ENCODE measurements around the gene ATP6V0C.

- TF ChIP-seq, protein P1, sequence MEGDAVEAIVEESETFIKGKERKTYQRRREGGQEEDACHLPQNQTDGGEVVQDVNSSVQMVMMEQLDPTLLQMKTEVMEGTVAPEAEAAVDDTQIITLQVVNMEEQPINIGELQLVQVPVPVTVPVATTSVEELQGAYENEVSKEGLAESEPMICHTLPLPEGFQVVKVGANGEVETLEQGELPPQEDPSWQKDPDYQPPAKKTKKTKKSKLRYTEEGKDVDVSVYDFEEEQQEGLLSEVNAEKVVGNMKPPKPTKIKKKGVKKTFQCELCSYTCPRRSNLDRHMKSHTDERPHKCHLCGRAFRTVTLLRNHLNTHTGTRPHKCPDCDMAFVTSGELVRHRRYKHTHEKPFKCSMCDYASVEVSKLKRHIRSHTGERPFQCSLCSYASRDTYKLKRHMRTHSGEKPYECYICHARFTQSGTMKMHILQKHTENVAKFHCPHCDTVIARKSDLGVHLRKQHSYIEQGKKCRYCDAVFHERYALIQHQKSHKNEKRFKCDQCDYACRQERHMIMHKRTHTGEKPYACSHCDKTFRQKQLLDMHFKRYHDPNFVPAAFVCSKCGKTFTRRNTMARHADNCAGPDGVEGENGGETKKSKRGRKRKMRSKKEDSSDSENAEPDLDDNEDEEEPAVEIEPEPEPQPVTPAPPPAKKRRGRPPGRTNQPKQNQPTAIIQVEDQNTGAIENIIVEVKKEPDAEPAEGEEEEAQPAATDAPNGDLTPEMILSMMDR (IDR thresholded peaks at IDR 0.05; ENCODE audit: poor library complexity, severe bottlenecking) = no peak
- TF ChIP-seq EZH2 (IDR thresholded peaks at IDR 0.05; ENCODE audit: borderline replicate concordance, insufficient read depth, low read length, poor library complexity, severe bottlenecking) = no peak
- TF ChIP-seq RAD21 (conservative IDR thresholded peaks at IDR 0.05) = no peak
These were observed 1.6 kb downstream of the ATP6V0C start for GRCh38 chr16:2515180-2515851.

Measured in neural cell (in vitro differentiated cells).